ENCODE measurements around the gene DUOX2.
"Not testable (repeated sequence)": the region's sequence is repeated elsewhere in the genome, so short reads cannot be mapped to it uniquely, and the experiment has no call there.

DUOX2 gene

GRCh38 chr15:45138814-45139765 lies 25.1 kb upstream of the DUOX2 start:
- DNase-seq: no peak

GRCh38 chr15:45137703-45138102 lies 23.7 kb upstream of the DUOX2 start:
- no peak for DNase-seq

GRCh38 chr15:45136378-45136764 lies 22.4 kb upstream of the DUOX2 start:
- DNase-seq: no peak

- DNase-seq: not testable (repeated sequence)
These were observed 21.9 kb upstream of the DUOX2 start for GRCh38 chr15:45135705-45136377.

GRCh38 chr15:45134682-45135604 lies 21.0 kb upstream of the DUOX2 start:
- DNase-seq: no peak

GRCh38 chr15:45134046-45134445 lies 20.1 kb upstream of the DUOX2 start:
- no peak for DNase-seq

GRCh38 chr15:45133561-45133920 lies 19.6 kb upstream of the DUOX2 start:
- peak in 1 of 2 experiments; percentile 19 for DNase-seq

GRCh38 chr15:45132844-45133560 lies 19.0 kb upstream of the DUOX2 start:
- no peak for DNase-seq

- DNase-seq: no peak
These were observed 17.5 kb upstream of the DUOX2 start for GRCh38 chr15:45131510-45131909.

- no peak for DNase-seq
These were observed 16.5 kb upstream of the DUOX2 start for GRCh38 chr15:45130291-45131000.

- no peak for DNase-seq
These were observed 15.7 kb upstream of the DUOX2 start, which contains the start of the genes DUOX1 and DUOXA1 for GRCh38 chr15:45129651-45130129. Gene DUOX1 (plus strand): TSS chr15:45129994. CDS start chr15:45131967, 1,973 bp downstream. Gene DUOXA1 (minus strand): TSS chr15:45129879. CDS start chr15:45123014, 6,865 bp downstream.

- DNase-seq: no peak
These were observed 15.1 kb upstream of the DUOX2 start for GRCh38 chr15:45128971-45129639.

GRCh38 chr15:45126535-45127158 lies 12.7 kb upstream of the DUOX2 start:
- peak in 1 of 2 experiments; percentile 34 for DNase-seq

GRCh38 chr15:45123397-45123796 lies 9.4 kb upstream of the DUOX2 start:
- no peak for DNase-seq

- DNase-seq: no peak
These were observed 8.7 kb upstream of the DUOX2 start for GRCh38 chr15:45122719-45123118.

GRCh38 chr15:45121706-45122417 lies 7.9 kb upstream of the DUOX2 start:
- DNase-seq: no peak

GRCh38 chr15:45121020-45121419 lies 7.0 kb upstream of the DUOX2 start:
- DNase-seq: no peak

GRCh38 chr15:45120081-45120972 lies 6.4 kb upstream of the DUOX2 start:
- DNase-seq: no peak

All from NCI-H446 (cell line).